K562 (cell line): Measurements from ENCODE around the gene MBOAT2. TPM values are rescaled to one million over a fixed set of nuclear protein-coding genes. Genes with fewer than 3 reads are reported as not detected.

ENCODE experiments used
- ATAC-seq: fragments of 200-7000 bp; cut with Tn5 transposase; 3 replicates; pipeline ENCODE4 v1.9.1; 2020; ENCODE audit warnings: moderate library complexity
- BruUV-seq: library from RNA; stranded (reverse); fragments of 400-500 nt; replicated peaks from 2 replicates; lab custom pipeline; 2021; lab: Mats Ljungman, UMichigan
- CTCF ChIA-PET: fragments of 300-600 bp; formaldehyde crosslinking; extraction: SDS; loops from one replicate; lab custom pipeline; 2021; ENCODE audit warnings: low intra/inter-chr PET ratio; lab: Yijun Ruan, JAX
- POLR2A ChIA-PET: fragments of 300-600, 350-650 bp; sonication (Branson Sonifier 250); formaldehyde crosslinking; extraction: SDS; loops from one replicate; lab custom pipeline; 2021; ENCODE audit warnings: antibody characterized with exemption, inconsistent platforms; lab: Yijun Ruan, JAX
- DNase-seq, 4 experiments: peaks; one replicate each; pipeline versions ENCODE4 v3.0.0 to v3.0.0-alpha.2; 2011 to 2018; ENCODE audit warnings: low spot score in 3 of 4, mixed read lengths in 3 of 4; ENCODE audit errors: extremely low read depth in 1 of 4
- FAIRE-seq: peaks from 2 replicates; lab custom pipeline; 2011; peaks lifted over from hg19 to GRCh38; lab: Jason Lieb, UNC
- H2AFZ ChIP-seq: 2 replicates; pipeline ENCODE4 v1.6.0; 2011; ENCODE audit warnings: low read depth, low read length, control low read depth, inconsistent platforms
- H3K27ac ChIP-seq: fragments of 200-600 bp; 3 replicates; pipeline ENCODE4 v1.8.0; 2011; ENCODE audit warnings: low read depth, mild to moderate bottlenecking, control low read depth, inconsistent platforms, low read length, moderate library complexity, mixed read lengths; ENCODE audit errors: extremely low read depth
- H3K27me3 ChIP-seq, 2 experiments: fragments of 300-600 bp in 1 of 2; 2 replicates in 1 of 2; 3 replicates in 1 of 2; pipeline versions ENCODE4 v1.6.0 to v1.8.0; 2011; ENCODE audit warnings: inconsistent platforms in 2 of 2, low read length in 2 of 2, mild to moderate bottlenecking in 1 of 2, mixed read lengths in 1 of 2, moderate library complexity in 1 of 2; ENCODE audit not compliant: control insufficient read depth in 2 of 2, insufficient read depth in 2 of 2
- H3K36me3 ChIP-seq: fragments of 300-600 bp; 3 replicates; pipeline ENCODE4 v1.8.0; 2011; ENCODE audit warnings: mild to moderate bottlenecking, low read length, inconsistent platforms; ENCODE audit not compliant: control insufficient read depth, insufficient read depth
- H3K4me1 ChIP-seq, 2 experiments: fragments of 200-600 bp in 1 of 2; replicated peaks in 1 of 2; 2 replicates in 1 of 2; 3 replicates in 1 of 2; pipeline versions ENCODE4 v1.5.1 to v1.8.0; 2011; ENCODE audit warnings: inconsistent platforms in 2 of 2, low read length in 2 of 2, mild to moderate bottlenecking in 1 of 2, mixed read lengths in 1 of 2, moderate library complexity in 1 of 2; ENCODE audit not compliant: control insufficient read depth in 2 of 2, insufficient read depth in 2 of 2
- H3K4me2 ChIP-seq: 2 replicates; pipeline ENCODE4 v1.6.1; 2011; ENCODE audit warnings: low read length, control low read depth, inconsistent platforms, mixed read lengths; ENCODE audit not compliant: insufficient read depth
- H3K4me3 ChIP-seq: fragments of 200-600 bp; sonication (generic), shearing (Covaris generic); 2 replicates; pipeline ENCODE4 v1.5.1; 2016; ENCODE audit warnings: control low read depth, inconsistent platforms
- H3K79me2 ChIP-seq: fragments of 200-600 bp; 3 replicates; pipeline ENCODE4 v1.8.0; 2011; ENCODE audit warnings: low read length, inconsistent platforms; ENCODE audit not compliant: control insufficient read depth, insufficient read depth
- H3K9ac ChIP-seq, 2 experiments: 2 replicates each; pipeline versions ENCODE4 v1.6.0 to v1.6.1; 2011; ENCODE audit warnings: low read depth in 2 of 2, low read length in 2 of 2, control low read depth in 1 of 2, inconsistent platforms in 1 of 2, mild to moderate bottlenecking in 1 of 2, mixed read lengths in 1 of 2; ENCODE audit not compliant: insufficient read depth in 1 of 2
- H3K9me1 ChIP-seq: one replicate; pipeline ENCODE4 v1.6.0; 2011; ENCODE audit warnings: inconsistent platforms, mild to moderate bottlenecking, low read length, moderate library complexity; ENCODE audit not compliant: control insufficient read depth, insufficient read depth
- H3K9me3 ChIP-seq: replicated peaks from 2 replicates; pipeline ENCODE4 v1.5.1; 2011; ENCODE audit warnings: low read depth, low read length, inconsistent platforms; ENCODE audit not compliant: control insufficient read depth, insufficient read depth
- H4K20me1 ChIP-seq: replicated peaks from 2 replicates; pipeline ENCODE4 v1.6.1; 2011; ENCODE audit warnings: low read length, inconsistent platforms, mixed read lengths; ENCODE audit not compliant: control insufficient read depth, insufficient read depth
- CREB5 ChIP-seq: fragments of 250-450 bp; sonication (Bioruptor Pico); IDR thresholded peaks from 2 replicates; pipeline ENCODE4 v1.5.0; 2020; ENCODE audit warnings: mild to moderate bottlenecking
- DIDO1 ChIP-seq: fragments of 450-650 bp; IDR thresholded peaks from 2 replicates; pipeline ENCODE4 v1.6.1; 2016; ENCODE audit warnings: low read depth, missing biosample characterization, missing genetic modification characterization
- KAT8 ChIP-seq: fragments of 450-650 bp; IDR thresholded peaks from 2 replicates; pipeline ENCODE4 v1.6.1; 2016; ENCODE audit warnings: low read depth, mild to moderate bottlenecking
- MXI1 ChIP-seq: IDR thresholded peaks from 2 replicates; pipeline ENCODE4 v1.6.1; 2011; ENCODE audit warnings: low read depth, mild to moderate bottlenecking, improper control_type of control experiment, low read length
- NFIC ChIP-seq: fragments of 450-650 bp; IDR thresholded peaks from 2 replicates; pipeline ENCODE4 v1.6.1; 2017; ENCODE audit warnings: mild to moderate bottlenecking, inconsistent platforms
- ZC3H11A ChIP-seq: IDR thresholded peaks from 2 replicates; pipeline ENCODE4 v1.6.1; 2012; ENCODE audit warnings: low read depth, low read length, improper control_type of control experiment
- WGBS: fragments of 100-300 bp; shearing (Covaris generic); methylation state at CpG from one replicate; pipeline ENCODE4 v1.1.6; 2016; ENCODE audit warnings: low coverage, mixed read lengths; ENCODE audit not compliant: insufficient coverage; ENCODE audit errors: missing lambda C conversion rate; 5-methylcytosine and 5-hydroxymethylcytosine counted together
- in situ Hi-C: fragments of 300-500 bp; cut with MboI; formaldehyde crosslinking; loops from 4 replicates; pipeline ENCODE4 v1.15.0; 2018; ENCODE audit warnings: inconsistent platforms, mixed read lengths
- intact Hi-C: fragments of 100-400 bp; cut with micrococcal nuclease; formaldehyde crosslinking; loops from 2 replicates; pipeline ENCODE4 v1.14.2; 2022
- polyA plus RNA-seq, 8 experiments: library from polyadenylated mRNA; depleted of rRNA in 4 of 8; stranded (reverse) in 5 of 8; unstranded in 3 of 8; fragments of >200 nt; fragmentation: Nextera tagmentation in 2 of 8; fragmentation: Illumina TruSeq in 1 of 8; extraction: Ambion mirVana in 2 of 8; extraction: Trizol in 1 of 8; gene quantifications; 2 replicates each; pipeline versions ENCODE4 v1.2.1 to v1.2.3, GENCODE V29; 2011 to 2014; ENCODE audit warnings: inconsistent platforms in 1 of 8, missing spikeins in 1 of 8
- total RNA-seq, 7 experiments: library from RNA; depleted of rRNA in 6 of 7; stranded (reverse); fragments of >200 nt in 6 of 7; fragmentation: Illumina TruSeq in 2 of 7; extraction: Trizol in 2 of 7; gene quantifications; 2 replicates each; pipeline versions ENCODE4 v1.2.1 to v1.2.3, GENCODE V29; 2011 to 2021; ENCODE audit warnings: low replicate concordance in 1 of 7

Gene MBOAT2
- total and polyA plus RNA-seq, 9 of the 15 experiments (the other 6 are each of a cell fraction or from before 2014, with no cell fraction given): 8.4 to 122 (median 27.6) TPM

GRCh38 chr2:9017411-9017810 is 13.9 kb upstream of the MBOAT2 start:
- TF ChIP-seq CREB5 (CRISPR knock-in tag) (no peak), ZC3H11A (no peak), KAT8 (no peak), MXI1 (no peak), NFIC (no peak), DIDO1 (no peak)
- H3K4me2 ChIP-seq: no peak overlapping the region
- H3K36me3 ChIP-seq: no peaks in the 10 kb centered on the region
- ChIA-PET POLR2A (interaction anchor here (0.6 to 2.2 kb wide), 5 partner anchors 10 to 32 kb away, joined by 3 to 9 read pairs (median 7); partner anchors contain the start of gene MBOAT2), CTCF (no interaction called here)
- H3K9ac ChIP-seq: no peak overlapping the region
- no peak for DNase-seq
- no peak overlapping the region for H3K4me3 ChIP-seq
- no peaks in the 10 kb centered on the region for H3K9me3 ChIP-seq
- H2AFZ ChIP-seq: peak overlapping the region; percentile 27; the same call in 1 of the 2 replicates
- no peak for FAIRE-seq
- ATAC-seq: 0 out of 3 replicates have a peak, but pooled peaks have one; percentile 33
- H3K9me1 ChIP-seq: no peaks in the 10 kb centered on the region
- H3K27ac ChIP-seq: no peak overlapping the region
- no peaks in the 10 kb centered on the region for H3K27me3 ChIP-seq
- H3K79me2 ChIP-seq: no peaks in the 10 kb centered on the region
- WGBS: 49% methylated on average over 6 of the region's 6 CpGs
- intact Hi-C loops: no loop called here
- H4K20me1 ChIP-seq: no peaks in the 10 kb centered on the region
- 0 out of 5 replicates have a peak, but pooled peaks cover 0 to 7% of the 10 kb centered on the region in 2 experiments for H3K4me1 ChIP-seq
- in situ Hi-C loops: no loop called here
- BruUV-seq: no TSS peak
